HepG2 (cell line): ENCODE results near the gene OPTN.

Source experiments
- EZH2 ChIP-seq: conservative IDR thresholded peaks from 2 replicates; pipeline ENCODE4 v1.6.1; 2012; ENCODE audit warnings: mild to moderate bottlenecking, low read depth, low read length, moderate library complexity
- HNF4G ChIP-seq, 2 experiments: sonication (generic) in 1 of 2; formaldehyde crosslinking in 1 of 2; IDR thresholded peaks; 2 replicates each; pipeline versions ENCODE4 v1.4.0 to v1.6.1; 2011 to 2020; ENCODE audit warnings: borderline replicate concordance in 2 of 2, low read depth in 2 of 2, mild to moderate bottlenecking in 2 of 2, low read length in 1 of 2, missing genetic modification reagents in 1 of 2, moderate library complexity in 1 of 2
- KAT7 ChIP-seq: IDR thresholded peaks from 2 replicates; pipeline ENCODE4 v1.6.1; 2018; ENCODE audit warnings: borderline replicate concordance, missing compliant biosample characterization
- KLF9 ChIP-seq: IDR thresholded peaks from 2 replicates; pipeline ENCODE4 v1.6.1; 2016; ENCODE audit warnings: low read depth
- RAD21 ChIP-seq: fragments of 450-650 bp; formaldehyde crosslinking; IDR thresholded peaks from 2 replicates; pipeline ENCODE4 v1.5.0; 2020; ENCODE audit warnings: mild to moderate bottlenecking
- ZNF121 ChIP-seq: sonication (generic); formaldehyde crosslinking; IDR thresholded peaks from 2 replicates; pipeline ENCODE4 v1.5.0; 2020; ENCODE audit warnings: mild to moderate bottlenecking, missing genetic modification reagents
- ZNF232 ChIP-seq: sonication (generic); formaldehyde crosslinking; IDR thresholded peaks from 2 replicates; pipeline ENCODE4 v1.4.0; 2020; ENCODE audit warnings: missing genetic modification reagents, borderline replicate concordance
- ZNF619 ChIP-seq: sonication (generic); formaldehyde crosslinking; IDR thresholded peaks from 2 replicates; pipeline ENCODE4 v1.4.0; 2020; ENCODE audit warnings: mild to moderate bottlenecking, missing genetic modification reagents
- ZNF713 ChIP-seq: sonication (generic); formaldehyde crosslinking; IDR thresholded peaks from 2 replicates; pipeline ENCODE4 v1.4.0; 2020; ENCODE audit warnings: mild to moderate bottlenecking, missing genetic modification reagents
- TF ChIP-seq, protein P1 (sequence below): sonication (generic); formaldehyde crosslinking; IDR thresholded peaks from 2 replicates; pipeline ENCODE4 v1.5.0; 2020; ENCODE audit warnings: mild to moderate bottlenecking, missing genetic modification reagents, moderate library complexity
- TF ChIP-seq, protein P2 (sequence below): sonication (generic); formaldehyde crosslinking; IDR thresholded peaks from 2 replicates; pipeline ENCODE4 v1.8.1; 2022; ENCODE audit warnings: mild to moderate bottlenecking, missing genetic modification reagents
- TF ChIP-seq, protein P3 (sequence below): sonication (generic); formaldehyde crosslinking; IDR thresholded peaks from 2 replicates; pipeline ENCODE4 v1.4.0; 2020; ENCODE audit warnings: missing genetic modification reagents, borderline replicate concordance
- TF ChIP-seq, protein P4 (sequence below): IDR thresholded peaks from 2 replicates; pipeline ENCODE4 v1.6.1; 2016

DNA sequence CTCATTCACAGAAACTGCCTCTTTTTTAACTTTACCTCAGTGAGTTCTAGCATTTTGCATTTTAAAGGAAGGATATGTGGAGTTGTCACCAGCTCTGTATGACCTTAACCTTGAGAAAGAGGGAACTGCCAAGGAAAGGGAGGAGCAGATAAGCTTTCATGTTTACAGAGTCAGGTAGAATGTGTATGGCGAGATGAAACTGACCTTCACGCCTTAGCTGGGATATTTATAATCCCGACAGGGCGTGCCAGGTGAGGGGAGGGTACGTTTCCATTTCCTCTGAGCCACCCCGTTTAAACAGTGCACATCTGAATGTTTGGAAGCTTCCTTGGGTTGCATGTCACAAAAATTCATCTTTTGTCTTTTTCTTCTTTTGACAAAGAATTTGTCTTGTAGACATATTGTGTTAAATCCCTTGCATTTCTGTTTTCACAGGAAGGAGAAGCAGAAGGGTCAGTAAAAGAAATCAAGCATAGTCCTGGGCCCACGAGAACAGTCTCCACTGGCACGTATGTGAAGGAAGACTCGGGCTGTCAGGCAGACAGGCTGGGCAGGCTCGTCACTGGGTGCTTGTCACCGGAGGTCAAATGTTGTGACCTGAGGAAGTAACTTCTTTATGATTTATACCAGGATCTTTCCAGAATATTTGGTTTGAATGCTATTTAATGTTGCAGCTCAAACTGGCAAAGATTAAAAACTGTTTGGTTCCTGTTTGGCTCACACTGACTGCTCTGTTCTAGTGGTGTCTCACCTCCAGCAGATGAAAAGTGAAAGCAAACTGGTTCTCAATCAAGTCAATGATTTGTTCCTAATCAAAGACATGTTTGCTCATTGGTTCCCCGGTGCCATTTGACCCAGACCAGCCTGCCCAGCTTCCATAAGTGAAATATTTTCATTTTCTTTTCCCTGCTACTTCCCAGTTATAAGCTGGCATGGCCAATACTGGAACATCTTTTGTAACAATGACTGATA lies 16.2 kb downstream of the OPTN start:
- no peak for TF ChIP-seq ZNF619
- TF ChIP-seq, protein P1, sequence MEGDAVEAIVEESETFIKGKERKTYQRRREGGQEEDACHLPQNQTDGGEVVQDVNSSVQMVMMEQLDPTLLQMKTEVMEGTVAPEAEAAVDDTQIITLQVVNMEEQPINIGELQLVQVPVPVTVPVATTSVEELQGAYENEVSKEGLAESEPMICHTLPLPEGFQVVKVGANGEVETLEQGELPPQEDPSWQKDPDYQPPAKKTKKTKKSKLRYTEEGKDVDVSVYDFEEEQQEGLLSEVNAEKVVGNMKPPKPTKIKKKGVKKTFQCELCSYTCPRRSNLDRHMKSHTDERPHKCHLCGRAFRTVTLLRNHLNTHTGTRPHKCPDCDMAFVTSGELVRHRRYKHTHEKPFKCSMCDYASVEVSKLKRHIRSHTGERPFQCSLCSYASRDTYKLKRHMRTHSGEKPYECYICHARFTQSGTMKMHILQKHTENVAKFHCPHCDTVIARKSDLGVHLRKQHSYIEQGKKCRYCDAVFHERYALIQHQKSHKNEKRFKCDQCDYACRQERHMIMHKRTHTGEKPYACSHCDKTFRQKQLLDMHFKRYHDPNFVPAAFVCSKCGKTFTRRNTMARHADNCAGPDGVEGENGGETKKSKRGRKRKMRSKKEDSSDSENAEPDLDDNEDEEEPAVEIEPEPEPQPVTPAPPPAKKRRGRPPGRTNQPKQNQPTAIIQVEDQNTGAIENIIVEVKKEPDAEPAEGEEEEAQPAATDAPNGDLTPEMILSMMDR (CRISPR knock-in tag): no peak
- no peak for TF ChIP-seq KLF9 (CRISPR knock-in tag)
- TF ChIP-seq ZNF232 (CRISPR knock-in tag): no peak
- no peak for TF ChIP-seq EZH2
- TF ChIP-seq, protein P2, sequence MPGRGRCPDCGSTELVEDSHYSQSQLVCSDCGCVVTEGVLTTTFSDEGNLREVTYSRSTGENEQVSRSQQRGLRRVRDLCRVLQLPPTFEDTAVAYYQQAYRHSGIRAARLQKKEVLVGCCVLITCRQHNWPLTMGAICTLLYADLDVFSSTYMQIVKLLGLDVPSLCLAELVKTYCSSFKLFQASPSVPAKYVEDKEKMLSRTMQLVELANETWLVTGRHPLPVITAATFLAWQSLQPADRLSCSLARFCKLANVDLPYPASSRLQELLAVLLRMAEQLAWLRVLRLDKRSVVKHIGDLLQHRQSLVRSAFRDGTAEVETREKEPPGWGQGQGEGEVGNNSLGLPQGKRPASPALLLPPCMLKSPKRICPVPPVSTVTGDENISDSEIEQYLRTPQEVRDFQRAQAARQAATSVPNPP (CRISPR knock-in tag): no peak
- TF ChIP-seq ZNF121 (CRISPR knock-in tag): no peak
- no peak for TF ChIP-seq RAD21 (CRISPR knock-in tag)
- TF ChIP-seq KAT7: no peak
- TF ChIP-seq, protein P3, sequence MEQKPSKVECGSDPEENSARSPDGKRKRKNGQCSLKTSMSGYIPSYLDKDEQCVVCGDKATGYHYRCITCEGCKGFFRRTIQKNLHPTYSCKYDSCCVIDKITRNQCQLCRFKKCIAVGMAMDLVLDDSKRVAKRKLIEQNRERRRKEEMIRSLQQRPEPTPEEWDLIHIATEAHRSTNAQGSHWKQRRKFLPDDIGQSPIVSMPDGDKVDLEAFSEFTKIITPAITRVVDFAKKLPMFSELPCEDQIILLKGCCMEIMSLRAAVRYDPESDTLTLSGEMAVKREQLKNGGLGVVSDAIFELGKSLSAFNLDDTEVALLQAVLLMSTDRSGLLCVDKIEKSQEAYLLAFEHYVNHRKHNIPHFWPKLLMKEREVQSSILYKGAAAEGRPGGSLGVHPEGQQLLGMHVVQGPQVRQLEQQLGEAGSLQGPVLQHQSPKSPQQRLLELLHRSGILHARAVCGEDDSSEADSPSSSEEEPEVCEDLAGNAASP (CRISPR knock-in tag): no peak
- no peak for TF ChIP-seq HNF4G (IDR thresholded peaks at IDR 0.05; ENCODE audit: borderline replicate concordance, low read depth, low read length)
- no peak for TF ChIP-seq HNF4G (CRISPR knock-in tag; IDR thresholded peaks at IDR 0.05; ENCODE audit: borderline replicate concordance, low read depth)
- TF ChIP-seq ZNF713 (CRISPR knock-in tag): no peak
- TF ChIP-seq, protein P4, sequence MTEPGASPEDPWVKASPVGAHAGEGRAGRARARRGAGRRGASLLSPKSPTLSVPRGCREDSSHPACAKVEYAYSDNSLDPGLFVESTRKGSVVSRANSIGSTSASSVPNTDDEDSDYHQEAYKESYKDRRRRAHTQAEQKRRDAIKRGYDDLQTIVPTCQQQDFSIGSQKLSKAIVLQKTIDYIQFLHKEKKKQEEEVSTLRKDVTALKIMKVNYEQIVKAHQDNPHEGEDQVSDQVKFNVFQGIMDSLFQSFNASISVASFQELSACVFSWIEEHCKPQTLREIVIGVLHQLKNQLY (CRISPR knock-in tag): no peak
